Stimulated activated CD8-positive, alpha-beta memory T cell treated with anti-CD3 and anti-CD28 coated beads, Interleukin-4, amount 100 ng/mL, for 48 hours (primary cell): Measurements from ENCODE around the gene LRRC28.

ENCODE experiments used
- DNase-seq: peaks from one replicate; pipeline ENCODE4 v3.0.0-alpha.2; 2020

The LRRC28 gene

GRCh38 chr15:99403597-99403996 lies 152.3 kb downstream of the LRRC28 start:
- no peak for DNase-seq

DNA sequence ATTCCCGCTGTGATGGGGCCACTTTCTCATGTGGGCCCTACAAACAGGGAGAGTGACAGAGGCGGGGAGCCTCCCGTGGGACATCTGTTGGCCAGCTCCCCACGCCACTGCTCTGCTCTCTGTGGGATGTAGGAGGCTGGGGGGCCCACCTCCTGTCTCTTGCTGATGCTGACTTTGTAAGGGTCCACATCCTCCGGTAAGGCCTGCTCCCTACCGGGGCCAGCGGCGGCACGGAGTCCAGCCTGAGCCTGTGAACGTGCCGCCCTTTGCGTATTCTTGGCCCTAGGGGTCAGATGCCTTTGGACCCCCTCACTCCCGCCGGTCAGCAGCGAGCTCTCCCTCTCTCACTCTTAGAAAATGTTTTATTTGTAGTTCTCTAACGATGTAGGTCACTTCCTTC lies 153.2 kb downstream of the LRRC28 start:
- DNase-seq: no peak

DNA sequence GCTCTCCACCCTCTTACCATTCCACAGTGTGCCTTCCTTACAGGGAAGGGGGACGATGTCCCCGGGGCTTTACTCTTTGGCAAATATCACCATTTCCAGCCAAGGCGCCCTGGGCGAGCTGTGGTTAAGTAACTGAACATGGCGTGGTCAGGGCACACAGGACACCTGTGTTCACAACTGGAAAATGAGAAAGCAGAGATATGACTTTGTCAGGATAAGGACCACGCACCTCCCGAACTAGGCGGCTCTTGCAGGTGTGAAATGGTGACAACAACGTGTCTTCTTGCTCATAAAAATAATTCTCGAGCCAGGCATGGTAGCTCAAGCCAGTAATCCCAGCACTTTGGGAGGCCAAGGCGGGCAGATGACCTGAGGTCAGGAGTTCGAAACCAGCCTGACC lies 154.8 kb downstream of the LRRC28 start:
- no peak for DNase-seq

GRCh38 chr15:99406716-99407487 lies 155.6 kb downstream of the LRRC28 start:
- DNase-seq: no peak

DNA sequence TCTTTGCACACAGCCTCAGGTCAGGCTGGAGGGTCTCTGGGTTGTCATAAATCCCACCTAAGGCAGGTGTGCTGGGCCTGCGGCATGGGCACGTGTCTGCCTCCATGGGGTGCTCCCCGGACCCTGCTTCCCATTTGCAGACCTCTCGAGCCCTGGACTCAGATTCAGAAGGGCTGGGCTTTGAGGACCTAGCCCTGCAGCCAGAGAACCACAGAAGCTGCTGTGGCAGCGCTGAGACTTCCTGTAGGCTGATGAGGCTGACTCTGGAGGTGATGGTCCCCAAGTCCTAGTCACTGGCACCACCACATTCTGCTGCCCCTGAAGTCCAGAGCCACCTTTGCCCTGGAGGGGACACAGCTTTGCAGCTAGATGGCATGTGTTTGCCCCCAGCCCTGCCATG lies 156.4 kb downstream of the LRRC28 start:
- DNase-seq: no peak

- DNase-seq: no peak
Measured at GRCh38 chr15:99408236-99409096, 157.2 kb downstream of the LRRC28 start.

- DNase-seq: no peak
Measured at GRCh38 chr15:99409097-99409473, 157.8 kb downstream of the LRRC28 start.

GRCh38 chr15:99409560-99409959 lies 158.3 kb downstream of the LRRC28 start:
- no peak for DNase-seq

DNA sequence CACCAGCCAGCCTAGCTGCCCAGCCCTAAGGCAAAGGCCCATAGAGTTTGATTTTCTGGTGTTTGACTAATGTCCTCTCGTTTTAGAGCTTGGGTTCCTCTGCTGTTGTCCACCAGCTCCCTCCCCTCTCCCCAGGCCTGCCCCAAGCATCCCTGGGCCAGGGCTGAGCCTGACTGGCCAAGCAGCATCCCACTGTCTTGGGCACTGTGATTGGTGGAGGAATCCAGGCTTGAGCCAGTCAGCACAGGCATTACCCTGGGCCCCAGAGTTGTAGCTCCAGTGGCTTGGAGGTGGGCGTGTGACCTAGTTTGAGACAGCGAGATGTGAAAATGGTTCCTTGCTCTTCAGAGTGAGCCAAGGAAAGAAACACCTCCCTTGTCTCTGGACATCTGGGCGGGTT lies 159.2 kb downstream of the LRRC28 start:
- no peak for DNase-seq

DNA sequence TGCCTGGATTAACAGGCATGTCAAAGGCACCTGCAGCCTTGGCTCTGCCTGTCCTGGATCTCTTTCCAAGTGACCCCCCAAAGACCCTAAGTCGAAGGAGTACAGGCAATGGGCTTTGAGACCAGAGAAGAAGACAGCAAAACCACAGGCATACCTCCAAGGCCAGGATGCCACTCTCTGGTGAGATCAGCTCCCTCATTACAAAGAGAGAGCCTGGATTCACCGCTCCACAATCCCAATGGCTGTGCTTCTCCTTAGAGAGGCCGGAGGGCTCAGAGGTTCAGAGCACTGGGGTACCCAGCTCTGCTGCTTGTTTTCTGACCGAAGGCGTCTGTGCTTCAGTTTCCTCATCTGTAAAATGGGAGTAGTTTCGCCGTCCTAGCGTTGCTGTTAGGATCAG lies 160.0 kb downstream of the LRRC28 start:
- DNase-seq: no peak

DNA sequence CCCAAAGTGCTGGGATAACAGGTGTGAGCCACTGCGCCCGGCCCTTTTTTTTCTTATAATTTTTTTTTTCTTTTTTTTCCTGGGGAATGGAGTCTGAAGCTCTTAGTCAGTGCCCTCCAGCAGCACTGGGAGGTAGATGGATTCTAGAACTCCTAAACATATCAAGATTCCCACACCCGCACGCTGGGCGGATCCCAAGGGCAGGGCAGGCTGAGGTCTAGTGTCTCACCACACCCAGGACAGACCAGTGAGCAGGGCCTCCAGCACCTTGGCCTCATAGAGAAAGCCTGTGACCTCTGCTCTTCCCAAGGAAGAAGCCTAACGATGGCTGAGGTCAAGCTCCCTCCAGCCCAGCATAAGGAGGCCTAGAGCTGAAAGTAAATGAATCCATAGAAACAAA lies 160.8 kb downstream of the LRRC28 start:
- no peak for DNase-seq

- no peak for DNase-seq
Measured at GRCh38 chr15:99412626-99413025, 161.3 kb downstream of the LRRC28 start.

DNA sequence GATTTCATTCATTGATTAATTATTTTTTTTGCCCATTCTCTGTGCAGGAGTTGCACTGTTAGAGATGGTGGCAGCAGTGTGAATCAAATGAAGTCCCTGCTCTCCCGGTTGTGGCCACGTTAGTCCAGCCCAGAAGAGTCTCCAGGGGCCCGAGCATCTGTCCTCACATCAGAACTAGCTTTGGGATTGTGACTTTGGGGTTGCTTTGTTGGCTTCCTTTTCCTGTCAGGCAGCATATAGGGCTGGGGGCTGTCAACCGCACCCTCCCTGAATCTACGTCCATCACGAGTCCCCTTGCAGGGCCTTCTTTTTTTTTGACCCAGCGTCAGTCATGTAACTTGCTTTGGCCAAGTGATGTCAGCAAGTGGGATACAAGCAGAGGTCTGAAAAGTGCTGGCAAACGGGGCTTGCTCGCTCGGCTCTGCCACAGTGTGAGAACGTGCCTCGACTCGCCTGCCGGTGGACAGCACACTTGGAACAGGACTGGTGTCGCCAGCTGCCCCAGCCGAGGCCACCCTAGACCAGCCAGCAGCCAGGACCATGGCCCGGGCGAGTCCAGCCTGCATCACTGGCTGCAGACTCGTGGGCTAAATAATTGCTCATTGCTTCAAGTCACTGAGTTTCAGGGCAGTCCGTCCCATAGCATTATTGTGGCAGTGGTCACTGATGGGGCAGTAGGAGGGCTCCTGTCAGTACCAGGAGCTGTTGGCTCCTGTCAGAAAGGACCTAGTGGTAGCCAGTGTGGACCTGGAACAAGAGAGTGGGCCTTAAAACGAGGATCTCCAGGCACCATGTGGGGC lies 162.9 kb downstream of the LRRC28 start:
- no peak for DNase-seq

DNA sequence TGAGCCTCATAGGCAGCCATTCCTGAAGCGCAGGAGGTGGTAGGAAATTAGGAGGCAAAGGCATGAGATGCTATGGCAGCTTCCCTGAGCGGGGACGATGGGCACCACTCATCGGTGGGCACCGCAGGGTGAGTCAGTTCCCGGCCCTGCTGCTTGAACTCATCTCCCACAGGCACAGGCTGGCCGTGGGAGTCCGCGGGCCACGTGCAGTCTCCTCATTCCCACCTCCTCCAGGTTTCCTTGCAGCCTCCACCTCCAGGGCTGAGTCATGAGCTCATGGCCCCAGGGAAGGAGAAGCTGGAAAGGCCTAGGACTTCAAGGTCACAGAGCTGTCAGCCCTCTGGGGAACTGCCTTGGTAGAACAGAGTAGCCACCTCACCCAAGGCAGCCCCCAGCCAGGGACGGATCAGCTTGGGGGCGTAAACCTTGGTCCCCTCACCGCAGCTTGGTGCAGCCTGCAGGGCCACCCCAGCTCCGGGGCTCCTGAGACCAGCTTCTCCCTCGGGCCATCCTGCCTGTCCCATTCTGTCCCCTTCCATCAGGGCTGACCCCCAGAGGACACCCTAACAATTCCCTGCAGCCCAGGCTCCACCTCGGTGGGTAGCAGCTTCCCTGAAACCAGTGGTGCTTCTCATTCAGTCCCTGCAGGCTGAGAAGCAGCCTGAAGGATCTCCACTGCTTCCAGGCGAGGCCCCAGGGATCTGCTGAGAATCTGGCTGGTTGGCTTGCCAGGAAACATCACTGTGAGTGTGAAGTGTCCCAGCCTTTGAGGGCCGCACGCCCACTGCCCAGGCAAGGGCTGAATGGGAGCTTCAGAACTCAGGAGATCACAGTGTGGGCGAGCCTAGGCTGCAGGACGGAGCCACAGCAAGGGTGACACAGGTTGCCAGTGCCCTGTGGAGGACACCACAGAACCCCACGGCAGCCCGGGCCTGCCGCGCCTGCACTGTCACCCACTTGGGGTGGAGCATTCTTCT lies 163.8 kb downstream of the LRRC28 start:
- DNase-seq: no peak

- DNase-seq: no peak
Measured at GRCh38 chr15:99416191-99417188, 165.2 kb downstream of the LRRC28 start.

GRCh38 chr15:99421172-99421656 lies 169.9 kb downstream of the LRRC28 start:
- DNase-seq: peak; percentile 37

GRCh38 chr15:99421758-99422157 lies 170.5 kb downstream of the LRRC28 start:
- no peak for DNase-seq

GRCh38 chr15:99423186-99424130 lies 172.2 kb downstream of the LRRC28 start:
- DNase-seq: no peak

DNA sequence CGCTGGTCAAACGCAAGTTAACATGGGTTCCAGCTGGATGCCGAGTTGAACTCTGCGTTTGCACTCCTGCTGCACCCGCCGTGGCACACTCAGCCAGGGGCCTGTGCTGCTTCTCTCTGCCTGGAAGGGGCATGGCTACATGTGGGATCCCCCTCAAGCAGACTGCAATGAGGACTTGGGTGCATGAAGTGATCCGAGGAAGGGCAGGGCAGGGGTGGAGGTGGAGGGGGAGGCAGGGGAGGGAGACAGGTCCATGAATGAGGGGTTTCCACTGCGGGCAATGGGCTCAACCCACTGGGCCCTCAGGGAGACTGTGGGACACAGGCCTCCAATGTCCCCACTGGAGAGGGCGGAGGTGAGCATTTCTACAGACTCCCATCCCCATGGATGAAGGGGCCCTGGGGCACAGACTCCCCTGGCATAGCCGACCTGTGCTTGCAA lies 172.9 kb downstream of the LRRC28 start:
- no peak for DNase-seq
